K562 (cell line): ENCODE results near the gene MED19.

Experiments
- CBX8 ChIP-seq: fragments of 200-600 bp; sonication (generic); IDR thresholded peaks from 2 replicates; pipeline ENCODE4 v1.6.1; 2012; ENCODE audit warnings: borderline replicate concordance, mixed run types, low read depth, mild to moderate bottlenecking, moderate library complexity, mixed read lengths, low read length, control low read depth, inconsistent platforms; ENCODE audit not compliant: poor library complexity, severe bottlenecking; ENCODE audit errors: extremely low read depth
- DPF2 ChIP-seq: fragments of 450-650 bp; IDR thresholded peaks from 2 replicates; pipeline ENCODE4 v1.6.1; 2016
- EP300 ChIP-seq: IDR thresholded peaks from 2 replicates; pipeline ENCODE4 v1.6.1; 2012; ENCODE audit warnings: low read length, improper control_type of control experiment
- HDAC2 ChIP-seq: fragments of 450-650 bp; IDR thresholded peaks from 2 replicates; pipeline ENCODE4 v1.6.1; 2016; ENCODE audit warnings: mild to moderate bottlenecking
- KAT7 ChIP-seq: sonication (generic); formaldehyde crosslinking; IDR thresholded peaks from 2 replicates; pipeline ENCODE4 v1.8.0; 2022; ENCODE audit warnings: missing genetic modification reagents, mild to moderate bottlenecking, borderline replicate concordance
- MAX ChIP-seq: sonication (generic); formaldehyde crosslinking; IDR thresholded peaks from 2 replicates; pipeline ENCODE4 v1.9.0; 2022; ENCODE audit warnings: mild to moderate bottlenecking, missing genetic modification reagents
- NBN ChIP-seq: fragments of 450-650 bp; IDR thresholded peaks from 2 replicates; pipeline ENCODE4 v1.6.1; 2016; ENCODE audit warnings: low read depth, mild to moderate bottlenecking
- RCOR1 ChIP-seq, 2 experiments: IDR thresholded peaks; 2 replicates each; pipeline ENCODE4 v1.6.1; 2012; ENCODE audit warnings: low read depth in 2 of 2, low read length in 2 of 2, borderline replicate concordance in 1 of 2, improper control_type of control experiment in 1 of 2
- SRSF1 ChIP-seq: fragments of 200-400 bp; formaldehyde crosslinking; IDR thresholded peaks from 2 replicates; pipeline ENCODE4 v1.6.1; 2017; ENCODE audit warnings: mild to moderate bottlenecking, low read depth, low read length, moderate library complexity
- ZNF384 ChIP-seq: IDR thresholded peaks from 2 replicates; pipeline ENCODE4 v1.6.1; 2012; ENCODE audit warnings: low read depth, low read length, improper control_type of control experiment
- ZNF766 ChIP-seq: fragments of 200-800 bp; sonication (Bioruptor generic); conservative IDR thresholded peaks from 2 replicates; pipeline ENCODE4 v1.6.1; 2016; ENCODE audit warnings: missing genetic modification characterization, missing compliant biosample characterization
- TF ChIP-seq, protein P1 (sequence below): sonication (generic); formaldehyde crosslinking; IDR thresholded peaks from 2 replicates; pipeline ENCODE4 v1.8.1; 2023; ENCODE audit warnings: mild to moderate bottlenecking, missing genetic modification reagents, moderate library complexity

- no peak for TF ChIP-seq KAT7 (CRISPR knock-in tag)
- no peak for TF ChIP-seq ZNF766 (CRISPR knock-in tag)
- TF ChIP-seq RCOR1 (IDR thresholded peaks at IDR 0.05; ENCODE audit: borderline replicate concordance in 1 of 2, low read depth in 2 of 2, low read length in 2 of 2), result no peak
- TF ChIP-seq SRSF1, result no peak
- no peak for TF ChIP-seq DPF2
- no peak for TF ChIP-seq EP300
- TF ChIP-seq, protein P1, sequence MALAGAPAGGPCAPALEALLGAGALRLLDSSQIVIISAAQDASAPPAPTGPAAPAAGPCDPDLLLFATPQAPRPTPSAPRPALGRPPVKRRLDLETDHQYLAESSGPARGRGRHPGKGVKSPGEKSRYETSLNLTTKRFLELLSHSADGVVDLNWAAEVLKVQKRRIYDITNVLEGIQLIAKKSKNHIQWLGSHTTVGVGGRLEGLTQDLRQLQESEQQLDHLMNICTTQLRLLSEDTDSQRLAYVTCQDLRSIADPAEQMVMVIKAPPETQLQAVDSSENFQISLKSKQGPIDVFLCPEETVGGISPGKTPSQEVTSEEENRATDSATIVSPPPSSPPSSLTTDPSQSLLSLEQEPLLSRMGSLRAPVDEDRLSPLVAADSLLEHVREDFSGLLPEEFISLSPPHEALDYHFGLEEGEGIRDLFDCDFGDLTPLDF (CRISPR knock-in tag), result no peak
- no peak for TF ChIP-seq ZNF384
- no peak for TF ChIP-seq HDAC2
- no peak for TF ChIP-seq CBX8
- no peak for TF ChIP-seq NBN
- no peak for TF ChIP-seq MAX (CRISPR knock-in tag)
Measured at GRCh38 chr11:57742087-57742452, 30.1 kb upstream of the MED19 start.
